GM15510 (cell line): ENCODE measurements around the gene PIP4K2C.

Source experiments
- POLR2A ChIP-seq: IDR thresholded peaks from 3 replicates; pipeline ENCODE4 v1.6.1; 2011; ENCODE audit warnings: borderline replicate concordance; ENCODE audit not compliant: insufficient read length; ENCODE audit errors: extremely low read depth

The PIP4K2C gene

GRCh38 chr12:57627501-57628279 lies 36.7 kb downstream of the PIP4K2C start:
- no peak for TF ChIP-seq POLR2A

- no peak for TF ChIP-seq POLR2A
These were observed 37.5 kb downstream of the PIP4K2C start for GRCh38 chr12:57628280-57629191.

GRCh38 chr12:57629897-57630471 lies 39.0 kb downstream of the PIP4K2C start:
- no peak for TF ChIP-seq POLR2A

GRCh38 chr12:57630891-57631433 lies 40.0 kb downstream of the PIP4K2C start:
- TF ChIP-seq POLR2A, result no peak

GRCh38 chr12:57631566-57632072 lies 40.6 kb downstream of the PIP4K2C start:
- no peak for TF ChIP-seq POLR2A

- no peak for TF ChIP-seq POLR2A
These were observed 41.3 kb downstream of the PIP4K2C start for GRCh38 chr12:57632073-57632957.

GRCh38 chr12:57632958-57633840 lies 42.2 kb downstream of the PIP4K2C start, which contains the start of gene B4GALNT1:
TSS of gene B4GALNT1 (minus strand) at chr12:57633201. CDS start at chr12:57632132, 1,069 bp downstream.
- TF ChIP-seq POLR2A, result no peak

- TF ChIP-seq POLR2A, result no peak
These were observed 46.4 kb downstream of the PIP4K2C start for GRCh38 chr12:57637364-57637763.

- no peak for TF ChIP-seq POLR2A
These were observed 47.1 kb downstream of the PIP4K2C start for GRCh38 chr12:57638096-57638495.

GRCh38 chr12:57640175-57641042 lies 49.4 kb downstream of the PIP4K2C start:
- TF ChIP-seq POLR2A, result no peak

- no peak for TF ChIP-seq POLR2A
These were observed 50.9 kb downstream of the PIP4K2C start for GRCh38 chr12:57641699-57642442.
